Measurements from ENCODE around the gene ABHD1.
A peak's percentile ranks its signal among the peaks of the same experiment; 100 is the strongest.

The ABHD1 gene

GRCh38 chr2:27152102-27152795 is 28.6 kb downstream of the ABHD1 start:
- H3K27ac ChIP-seq (ENCODE audit: low read length) = no peak overlapping the region
- H2AFZ ChIP-seq (ENCODE audit: low read depth, low read length) = no peak overlapping the region
- no peak overlapping the region for H3K9ac ChIP-seq (ENCODE audit: low read length)
- no peaks in the 10 kb centered on the region for H4K20me1 ChIP-seq (ENCODE audit: insufficient read depth, low read length)
- peak overlapping the region; percentile 38 for H3K4me2 ChIP-seq (ENCODE audit: low read length)
- H3K9me3 ChIP-seq (ENCODE audit: insufficient read depth, low read length) = no peaks in the 10 kb centered on the region
- TF ChIP-seq EZH2phosphoT487 (IDR thresholded peaks at IDR 0.05; ENCODE audit: low read depth) = no peak
- no peak for TF ChIP-seq CTCF (IDR thresholded peaks at IDR 0.05; ENCODE audit: low read depth, low read length)
- H3K4me1 ChIP-seq (ENCODE audit: low read length) = peaks cover 17% of the 10 kb centered on the region
- no peaks in the 10 kb centered on the region for H3K36me3 ChIP-seq (replicated peaks; ENCODE audit: low read depth, low read length)
- no peaks in the 10 kb centered on the region for H3K79me2 ChIP-seq (ENCODE audit: low read length)
- H3K4me3 ChIP-seq (ENCODE audit: low read length) = no peak overlapping the region
- H3K27me3 ChIP-seq (ENCODE audit: low read depth, low read length) = no peaks in the 10 kb centered on the region

GRCh38 chr2:27152796-27153464 is 29.3 kb downstream of the ABHD1 start:
- no peak overlapping the region for H3K27ac ChIP-seq (ENCODE audit: low read length)
- H4K20me1 ChIP-seq (ENCODE audit: insufficient read depth, low read length) = no peaks in the 10 kb centered on the region
- no peak overlapping the region for H3K4me3 ChIP-seq (ENCODE audit: low read length)
- H3K36me3 ChIP-seq (replicated peaks; ENCODE audit: low read depth, low read length) = no peaks in the 10 kb centered on the region
- TF ChIP-seq EZH2phosphoT487 (IDR thresholded peaks at IDR 0.05; ENCODE audit: low read depth) (no peak), CTCF (IDR thresholded peaks at IDR 0.05; ENCODE audit: low read depth, low read length) (no peak)
- peak overlapping the region; percentile 38 for H3K4me2 ChIP-seq (ENCODE audit: low read length)
- peaks cover 17% of the 10 kb centered on the region for H3K4me1 ChIP-seq (ENCODE audit: low read length)
- H3K27me3 ChIP-seq (ENCODE audit: low read depth, low read length) = no peaks in the 10 kb centered on the region
- no peak overlapping the region for H3K9ac ChIP-seq (ENCODE audit: low read length)
- H3K9me3 ChIP-seq (ENCODE audit: insufficient read depth, low read length) = no peaks in the 10 kb centered on the region
- no peaks in the 10 kb centered on the region for H3K79me2 ChIP-seq (ENCODE audit: low read length)
- H2AFZ ChIP-seq (ENCODE audit: low read depth, low read length) = no peak overlapping the region

GRCh38 chr2:27154488-27154887 is 30.9 kb downstream of the ABHD1 start:
- peaks cover 17% of the 10 kb centered on the region for H3K4me1 ChIP-seq (ENCODE audit: low read length)

More at GRCh38 chr2:27154488-27154887, 30.9 kb downstream of the ABHD1 start:
- H3K36me3 ChIP-seq (replicated peaks; ENCODE audit: low read depth, low read length) = no peaks in the 10 kb centered on the region
- no peak overlapping the region for H3K9ac ChIP-seq (ENCODE audit: low read length)
- no peaks in the 10 kb centered on the region for H4K20me1 ChIP-seq (ENCODE audit: insufficient read depth, low read length)
- H3K9me3 ChIP-seq (ENCODE audit: insufficient read depth, low read length) = no peaks in the 10 kb centered on the region
- H3K4me3 ChIP-seq (ENCODE audit: low read length) = no peak overlapping the region
- no peak overlapping the region for H3K4me2 ChIP-seq (ENCODE audit: low read length)
- H2AFZ ChIP-seq (ENCODE audit: low read depth, low read length) = no peak overlapping the region
- no peaks in the 10 kb centered on the region for H3K79me2 ChIP-seq (ENCODE audit: low read length)
- TF ChIP-seq EZH2phosphoT487 (IDR thresholded peaks at IDR 0.05; ENCODE audit: low read depth) (no peak), CTCF (IDR thresholded peaks at IDR 0.05; ENCODE audit: low read depth, low read length) (no peak)
- no peak overlapping the region for H3K27ac ChIP-seq (ENCODE audit: low read length)
- no peaks in the 10 kb centered on the region for H3K27me3 ChIP-seq (ENCODE audit: low read depth, low read length)

Measured in OCI-LY3 (cell line).